Trophoblast cell (in vitro differentiated cells and primary cell): ENCODE results near the gene KRTAP10-4.

Experiments used
- DNase-seq, 2 donors: peaks; one replicate each; pipeline ENCODE4 v3.0.0-alpha.2; 2016
- H2AFZ ChIP-seq: 2 replicates; pipeline ENCODE4 v1.6.1; 2013; ENCODE audit warnings: low read length, moderate library complexity, mild to moderate bottlenecking; ENCODE audit not compliant: insufficient read depth, poor library complexity
- H2AK5ac ChIP-seq: 2 replicates; pipeline ENCODE4 v1.6.1; 2013; ENCODE audit warnings: mild to moderate bottlenecking, low read length
- H2BK120ac ChIP-seq: 2 replicates; pipeline ENCODE4 v1.6.1; 2013; ENCODE audit warnings: low read length, mild to moderate bottlenecking, moderate library complexity; ENCODE audit not compliant: insufficient read depth, poor library complexity
- H2BK12ac ChIP-seq: 2 replicates; pipeline ENCODE4 v1.6.1; 2013; ENCODE audit warnings: mild to moderate bottlenecking, low read length, moderate library complexity
- H2BK5ac ChIP-seq: 2 replicates; pipeline ENCODE4 v1.6.1; 2013; ENCODE audit warnings: low read length, low read depth, moderate library complexity, mild to moderate bottlenecking; ENCODE audit not compliant: poor library complexity
- H3K14ac ChIP-seq: 2 replicates; pipeline ENCODE4 v1.6.1; 2013; ENCODE audit warnings: mild to moderate bottlenecking, low read length
- H3K18ac ChIP-seq: 2 replicates; pipeline ENCODE4 v1.6.1; 2013; ENCODE audit warnings: mild to moderate bottlenecking, low read length
- H3K23ac ChIP-seq: 2 replicates; pipeline ENCODE4 v1.6.1; 2013; ENCODE audit warnings: low read length
- H3K27ac ChIP-seq: 2 replicates; pipeline ENCODE4 v1.5.1; 2013; ENCODE audit warnings: low read depth, mild to moderate bottlenecking, inconsistent platforms, low read length, moderate library complexity
- H3K27me3 ChIP-seq: 2 replicates; pipeline ENCODE4 v1.6.1; 2013; ENCODE audit warnings: inconsistent platforms, mild to moderate bottlenecking, low read length, moderate library complexity; ENCODE audit not compliant: insufficient read depth
- H3K36me3 ChIP-seq, 2 experiments: 1 replicate in 1 of 2; 2 replicates in 1 of 2; pipeline ENCODE4 v1.6.1; 2013; ENCODE audit warnings: low read length in 2 of 2, mild to moderate bottlenecking in 2 of 2, moderate library complexity in 1 of 2; ENCODE audit not compliant: insufficient read depth in 2 of 2, control insufficient read depth in 1 of 2
- H3K4ac ChIP-seq: 2 replicates; pipeline ENCODE4 v1.6.1; 2013; ENCODE audit warnings: low read depth, mild to moderate bottlenecking, low read length, moderate library complexity
- H3K4me1 ChIP-seq, 2 experiments: 1 replicate in 1 of 2; 2 replicates in 1 of 2; pipeline ENCODE4 v1.6.1; 2013; ENCODE audit warnings: low read length in 2 of 2, mild to moderate bottlenecking in 2 of 2, moderate library complexity in 1 of 2; ENCODE audit not compliant: insufficient read depth in 2 of 2, control insufficient read depth in 1 of 2
- H3K4me2 ChIP-seq: 2 replicates; pipeline ENCODE4 v1.6.1; 2013; ENCODE audit warnings: inconsistent platforms, mild to moderate bottlenecking, low read length, moderate library complexity
- H3K4me3 ChIP-seq: 2 replicates; pipeline ENCODE4 v1.5.1; 2013; ENCODE audit warnings: mild to moderate bottlenecking, low read depth, low read length, inconsistent platforms
- H3K79me1 ChIP-seq: one replicate; pipeline ENCODE4 v1.6.1; 2013; ENCODE audit warnings: low read length
- H3K79me2 ChIP-seq: 2 replicates; pipeline ENCODE4 v1.6.1; 2013; ENCODE audit warnings: low read length, mild to moderate bottlenecking; ENCODE audit not compliant: control insufficient read depth, insufficient read depth, poor library complexity
- H3K9ac ChIP-seq: 2 replicates; pipeline ENCODE4 v1.6.1; 2013; ENCODE audit warnings: mild to moderate bottlenecking, low read length
- H3K9me3 ChIP-seq: 2 replicates; pipeline ENCODE4 v1.6.1; 2013; ENCODE audit warnings: low read depth, mild to moderate bottlenecking, control low read depth, inconsistent platforms, low read length; ENCODE audit not compliant: insufficient read depth
- H4K12ac ChIP-seq: 2 replicates; pipeline ENCODE4 v1.6.1; 2013; ENCODE audit warnings: low read depth, mild to moderate bottlenecking, low read length, moderate library complexity
- H4K8ac ChIP-seq: 2 replicates; pipeline ENCODE4 v1.6.1; 2013; ENCODE audit warnings: low read depth, mild to moderate bottlenecking, low read length, moderate library complexity
- H4K91ac ChIP-seq: one replicate; pipeline ENCODE4 v1.6.1; 2013; ENCODE audit warnings: low read depth, mild to moderate bottlenecking, low read length, moderate library complexity
- WGBS: extraction: QIAGEN DNeasy Blood & Tissue Kit; methylation state at CpG from one replicate; pipeline ENCODE4 v1.1.7; 2013; ENCODE audit warnings: missing lambda C conversion rate; ENCODE audit not compliant: insufficient read length, insufficient coverage; ENCODE audit errors: extremely low coverage; 5-methylcytosine and 5-hydroxymethylcytosine counted together

The KRTAP10-4 gene

DNA sequence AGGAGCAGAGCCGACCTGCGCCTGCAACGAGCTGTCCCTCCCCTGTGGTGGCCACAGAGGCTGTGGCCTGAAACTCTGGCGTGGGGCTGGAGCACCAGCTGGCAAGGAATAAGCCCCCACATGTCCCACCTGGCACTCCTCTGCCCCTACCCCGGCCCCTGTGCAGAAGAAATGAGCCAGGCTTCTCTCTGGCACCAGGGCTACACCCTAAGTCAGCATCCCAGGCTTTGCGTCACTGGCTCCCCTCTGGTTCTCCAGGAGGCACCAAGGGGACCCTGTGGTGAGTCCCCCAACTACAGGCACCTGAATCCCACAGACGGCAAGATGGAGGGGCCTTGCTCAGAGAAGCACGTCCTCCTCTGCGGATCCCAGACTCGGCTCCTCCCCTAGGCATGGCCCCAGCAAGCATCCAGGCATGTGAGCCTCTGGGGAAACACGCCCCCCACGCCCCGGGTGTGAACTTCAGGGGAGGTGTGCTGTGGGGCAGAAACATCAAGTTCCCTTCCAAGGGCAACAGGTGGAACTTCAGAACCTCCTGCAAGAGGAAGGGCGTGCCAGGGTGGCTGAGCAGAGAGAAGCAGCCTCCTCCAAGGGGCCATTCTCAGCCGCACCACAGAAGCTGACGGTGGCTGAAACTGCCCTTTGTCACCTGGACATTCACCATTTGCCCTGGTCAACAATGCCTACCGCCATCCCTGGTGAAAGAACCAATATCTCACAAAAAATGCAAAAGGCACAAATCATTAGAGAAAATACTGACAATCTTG is 29.8 kb downstream of the KRTAP10-4 start:
- Histone ChIP-seq H3K4me3 (no peak overlapping the region), H3K79me2 (no peaks in the 10 kb centered on the region), H3K4me1 (no peaks in the 10 kb centered on the region), H2AK5ac (no peak overlapping the region), H2AFZ (no peak overlapping the region), H3K4ac (no peak overlapping the region), H3K27ac (no peak overlapping the region), H3K36me3 (no peaks in the 10 kb centered on the region), H3K9me3 (peaks cover 7% of the 10 kb centered on the region), H2BK120ac (no peak overlapping the region), H3K18ac (no peak overlapping the region), H3K79me1 (no peaks in the 10 kb centered on the region), H3K4me2 (no peak overlapping the region), H3K9ac (no peak overlapping the region), H4K91ac (no peak overlapping the region), H4K8ac (no peak overlapping the region), H2BK12ac (no peak overlapping the region), H3K14ac (no peak overlapping the region), H2BK5ac (no peak overlapping the region), H3K23ac (no peak overlapping the region), H4K12ac (no peak overlapping the region), H3K27me3 (no peaks in the 10 kb centered on the region)
- no CpG with 5 or more reads among the region's 17 CpGs for WGBS
- DNase-seq = no peak

DNA sequence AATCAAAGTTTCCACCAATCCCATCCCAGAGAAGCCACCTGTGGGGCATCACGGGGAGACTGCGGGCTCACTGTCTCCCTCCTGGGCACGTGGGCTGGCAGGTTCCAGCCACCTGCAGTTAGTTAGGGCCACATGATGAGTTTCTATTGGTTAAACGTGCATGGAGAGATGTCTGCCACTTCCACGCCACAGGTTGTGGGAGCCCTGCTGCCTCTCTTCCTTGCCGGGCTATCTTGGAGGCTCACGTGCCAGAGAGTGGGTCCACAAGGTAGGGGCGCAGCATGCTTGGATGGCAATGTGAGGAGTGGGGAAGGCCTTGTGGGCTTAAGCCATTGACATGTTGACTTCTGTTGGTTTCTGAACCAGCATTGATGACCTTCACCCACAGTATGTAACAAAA is 30.4 kb downstream of the KRTAP10-4 start:
- no CpG with 5 or more reads among the region's 8 CpGs for WGBS
- Histone ChIP-seq H3K23ac (no peak overlapping the region), H3K4me3 (no peak overlapping the region), H2BK12ac (no peak overlapping the region), H3K27me3 (no peaks in the 10 kb centered on the region), H3K18ac (no peak overlapping the region), H3K27ac (no peak overlapping the region), H3K79me2 (no peaks in the 10 kb centered on the region), H4K91ac (no peak overlapping the region), H2BK120ac (no peak overlapping the region), H3K79me1 (no peaks in the 10 kb centered on the region), H3K9me3 (peaks cover 7% of the 10 kb centered on the region), H4K8ac (no peak overlapping the region), H3K14ac (no peak overlapping the region), H3K36me3 (no peaks in the 10 kb centered on the region), H3K4me1 (no peaks in the 10 kb centered on the region), H2AFZ (no peak overlapping the region), H2BK5ac (no peak overlapping the region), H4K12ac (no peak overlapping the region), H3K4ac (no peak overlapping the region), H3K9ac (no peak overlapping the region), H2AK5ac (no peak overlapping the region), H3K4me2 (no peak overlapping the region)
- DNase-seq = no peak

DNA sequence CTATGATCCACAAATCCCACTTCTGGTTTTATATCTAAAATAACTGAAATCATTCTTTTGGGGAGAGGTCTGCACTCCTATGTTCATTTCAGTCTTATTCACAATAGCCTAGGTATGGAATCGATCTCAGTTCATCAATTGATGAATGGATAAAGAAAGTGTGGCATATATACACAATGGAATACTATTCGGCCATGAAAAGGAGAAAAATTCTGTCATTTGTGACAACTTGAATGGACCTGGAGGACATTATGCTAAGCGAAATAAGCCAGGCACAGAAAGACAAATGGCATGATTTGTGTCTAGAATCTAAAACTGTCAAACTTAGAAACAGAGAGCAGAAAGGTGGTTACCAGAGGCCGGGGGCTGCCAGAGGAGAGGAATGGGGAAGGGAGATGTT is 33.0 kb downstream of the KRTAP10-4 start:
- Histone ChIP-seq H4K8ac (no peak overlapping the region), H2AFZ (no peak overlapping the region), H3K4me2 (no peak overlapping the region), H3K4ac (no peak overlapping the region), H2BK12ac (no peak overlapping the region), H3K27ac (no peak overlapping the region), H3K9ac (no peak overlapping the region), H2BK120ac (no peak overlapping the region), H3K4me3 (no peak overlapping the region), H3K18ac (no peak overlapping the region), H3K27me3 (no peaks in the 10 kb centered on the region), H3K9me3 (peaks cover 9% of the 10 kb centered on the region), H3K36me3 (no peaks in the 10 kb centered on the region), H3K4me1 (no peaks in the 10 kb centered on the region), H3K79me1 (no peaks in the 10 kb centered on the region), H3K23ac (no peak overlapping the region), H2AK5ac (no peak overlapping the region), H3K79me2 (no peaks in the 10 kb centered on the region), H4K91ac (no peak overlapping the region), H4K12ac (no peak overlapping the region), H3K14ac (no peak overlapping the region), H2BK5ac (no peak overlapping the region)
- no CpG with 5 or more reads among the region's 4 CpGs for WGBS
- no peak for DNase-seq

DNA sequence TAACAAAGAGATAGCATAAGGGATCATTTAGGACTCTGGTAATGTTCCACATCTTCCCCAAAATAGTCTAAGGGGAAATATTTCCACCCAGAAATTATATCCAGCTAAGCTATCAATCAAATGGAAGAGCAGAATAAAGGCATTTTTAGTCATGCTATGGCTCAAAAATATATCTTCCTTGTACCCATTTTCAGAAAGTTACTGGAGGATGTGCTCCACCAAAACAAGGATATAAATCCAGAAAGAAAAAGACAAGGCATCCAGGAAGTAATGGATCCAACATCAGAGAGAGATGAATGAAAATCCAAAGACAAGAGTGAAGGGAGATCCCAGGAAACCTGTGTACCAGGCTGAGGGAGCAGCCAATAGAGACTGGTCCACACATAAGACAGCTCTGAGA is 35.7 kb downstream of the KRTAP10-4 start:
- no peak overlapping the region for H2AK5ac ChIP-seq
- no peak overlapping the region for H3K4ac ChIP-seq
- no peak overlapping the region for H3K27ac ChIP-seq
- no peaks in the 10 kb centered on the region for H3K36me3 ChIP-seq
- H4K12ac ChIP-seq = no peak overlapping the region
- no peak overlapping the region for H3K18ac ChIP-seq
- no peak overlapping the region for H2BK120ac ChIP-seq
- H3K4me3 ChIP-seq = no peak overlapping the region
- H4K91ac ChIP-seq = no peak overlapping the region
- DNase-seq = no peak
- no peak overlapping the region for H3K9ac ChIP-seq
- no peak overlapping the region for H2BK5ac ChIP-seq
- H2BK12ac ChIP-seq = no peak overlapping the region
- no peak overlapping the region for H4K8ac ChIP-seq
- no peak overlapping the region for H2AFZ ChIP-seq
- H3K27me3 ChIP-seq = no peaks in the 10 kb centered on the region
- no peak overlapping the region for H3K14ac ChIP-seq
- no peaks in the 10 kb centered on the region for H3K79me2 ChIP-seq
- H3K23ac ChIP-seq = no peak overlapping the region
- no peaks in the 10 kb centered on the region for H3K79me1 ChIP-seq
- H3K4me1 ChIP-seq = no peaks in the 10 kb centered on the region
- no peak overlapping the region for H3K4me2 ChIP-seq
- peaks cover 17% of the 10 kb centered on the region for H3K9me3 ChIP-seq
